OCI-LY7 (cell line): ENCODE measurements around the gene P2RY14. TPM values are rescaled to one million over a fixed set of nuclear protein-coding genes. Genes with fewer than 3 reads are reported as not detected.

Source experiments
- BruUV-seq: library from RNA; stranded (reverse); fragments of 400-500 nt; replicated peaks from 2 replicates; lab custom pipeline; 2021; lab: Mats Ljungman, UMichigan
- CTCF ChIA-PET: fragments of 300-600 bp; sonication (Branson Sonifier 250); formaldehyde crosslinking; loops from one replicate; lab custom pipeline; 2022; ENCODE audit warnings: antibody characterized with exemption; ENCODE audit not compliant: unreplicated experiment; lab: Charles Lee
- POLR2A ChIA-PET: fragments of 300-600 bp; sonication (Branson Sonifier 250); formaldehyde crosslinking; loops from one replicate; lab custom pipeline; 2022; ENCODE audit warnings: antibody characterized with exemption; lab: Charles Lee
- DNase-seq: peaks from one replicate; pipeline ENCODE4 v3.0.0-alpha.2; 2015; ENCODE audit warnings: low spot score
- H2AFZ ChIP-seq: fragments of 200-600 bp; sonication (generic), shearing (Covaris generic); 2 replicates; pipeline ENCODE4 v1.6.1; 2014; ENCODE audit warnings: mild to moderate bottlenecking, antibody characterized with exemption, low read length, moderate library complexity
- H3K27ac ChIP-seq: fragments of 200-600 bp; sonication (generic); 2 replicates; pipeline ENCODE4 v1.5.1; 2014; ENCODE audit warnings: mixed run types, low read depth, mild to moderate bottlenecking, moderate library complexity, low read length, inconsistent platforms; ENCODE audit not compliant: poor library complexity, severe bottlenecking
- H3K36me3 ChIP-seq: fragments of 200-600 bp; sonication (generic); 2 replicates; pipeline ENCODE4 v1.6.1; 2014; ENCODE audit warnings: mild to moderate bottlenecking, antibody characterized with exemption, low read length, moderate library complexity, mixed read lengths; ENCODE audit not compliant: insufficient read depth
- H3K4me1 ChIP-seq: fragments of 200-600 bp; sonication (generic); 2 replicates; pipeline ENCODE4 v1.5.1; 2014; ENCODE audit warnings: mild to moderate bottlenecking, low read length; ENCODE audit not compliant: insufficient read depth, poor library complexity, severe bottlenecking
- H3K4me2 ChIP-seq: fragments of 200-600 bp; sonication (generic); 2 replicates; pipeline ENCODE4 v1.6.1; 2014; ENCODE audit warnings: mild to moderate bottlenecking, low read length
- H3K4me3 ChIP-seq: fragments of 200-600 bp; sonication (generic); 2 replicates; pipeline ENCODE4 v1.5.1; 2014; ENCODE audit warnings: mild to moderate bottlenecking, low read depth, low read length; ENCODE audit not compliant: poor library complexity, severe bottlenecking
- H3K79me2 ChIP-seq: fragments of 200-600 bp; sonication (generic); 2 replicates; pipeline ENCODE4 v1.6.1; 2016; ENCODE audit warnings: low read depth, mild to moderate bottlenecking, low read length, moderate library complexity, mixed read lengths; ENCODE audit not compliant: insufficient read depth
- H3K9me2 ChIP-seq: fragments of 200-600 bp; sonication (generic); 2 replicates; pipeline ENCODE4 v1.6.1; 2016; ENCODE audit warnings: mild to moderate bottlenecking, low read length, mixed read lengths; ENCODE audit not compliant: insufficient read depth
- H3K9me3 ChIP-seq: fragments of 200-600 bp; sonication (generic); 2 replicates; pipeline ENCODE4 v1.6.1; 2014; ENCODE audit warnings: mild to moderate bottlenecking, mixed run types, low read length, mixed read lengths
- H4K20me1 ChIP-seq: fragments of 200-600 bp; sonication (generic); 2 replicates; pipeline ENCODE4 v1.6.1; 2014; ENCODE audit warnings: mild to moderate bottlenecking, antibody characterized with exemption, low read length, moderate library complexity, mixed read lengths; ENCODE audit not compliant: insufficient read depth
- CTCF ChIP-seq: fragments of 200-600 bp; sonication (generic); conservative IDR thresholded peaks from 2 replicates; pipeline ENCODE4 v1.5.1; 2014; ENCODE audit warnings: mild to moderate bottlenecking, antibody characterized with exemption, low read length, moderate library complexity, mixed read lengths
- EZH2phosphoT487 ChIP-seq: fragments of 200-600 bp; sonication (generic); IDR thresholded peaks from 2 replicates; pipeline ENCODE4 v1.6.1; 2018; ENCODE audit warnings: low read depth, borderline replicate concordance, mild to moderate bottlenecking, mixed run types, antibody characterized with exemption, low read length, moderate library complexity, mixed read lengths
- intact Hi-C: fragments of 100-400 bp; cut with micrococcal nuclease; formaldehyde crosslinking; loops from one replicate; pipeline ENCODE4 v1.10.0; 2022; ENCODE audit not compliant: unreplicated experiment
- total RNA-seq, 2 experiments: library from RNA; depleted of rRNA in 1 of 2; stranded (reverse); fragments of >200 nt in 1 of 2; shearing (Covaris generic) in 1 of 2; gene quantifications; 2 replicates each; pipeline ENCODE4 v1.2.3, GENCODE V29; 2014 to 2022

P2RY14 gene
- total RNA-seq, 2 experiments from 2014 or later = not detected

GRCh38 chr3:151197981-151198767, 80.2 kb downstream of the P2RY14 start:
- Histone ChIP-seq H3K27ac (no peak overlapping the region), H3K9me3 (no peaks in the 10 kb centered on the region), H3K4me1 (no peaks in the 10 kb centered on the region), H4K20me1 (no peaks in the 10 kb centered on the region), H3K4me3 (no peak overlapping the region), H3K4me2 (no peak overlapping the region), H3K36me3 (peaks cover 4% of the 10 kb centered on the region; the same call in 1 of the 2 replicates), H3K79me2 (no peaks in the 10 kb centered on the region), H2AFZ (no peak overlapping the region), H3K9me2 (no peaks in the 10 kb centered on the region)
- no TSS peak for BruUV-seq
- DNase-seq = no peak
- ChIA-PET POLR2A (interaction anchor here (0.5 to 1.4 kb wide), 3 partner anchors 9 to 268 kb away, joined by 3 to 7 read pairs (median 4); no protein-coding TSS in a partner anchor), CTCF (no interaction called here)
- TF ChIP-seq EZH2phosphoT487 (no peak), CTCF (no peak)
- intact Hi-C loops = no loop called here

DNA sequence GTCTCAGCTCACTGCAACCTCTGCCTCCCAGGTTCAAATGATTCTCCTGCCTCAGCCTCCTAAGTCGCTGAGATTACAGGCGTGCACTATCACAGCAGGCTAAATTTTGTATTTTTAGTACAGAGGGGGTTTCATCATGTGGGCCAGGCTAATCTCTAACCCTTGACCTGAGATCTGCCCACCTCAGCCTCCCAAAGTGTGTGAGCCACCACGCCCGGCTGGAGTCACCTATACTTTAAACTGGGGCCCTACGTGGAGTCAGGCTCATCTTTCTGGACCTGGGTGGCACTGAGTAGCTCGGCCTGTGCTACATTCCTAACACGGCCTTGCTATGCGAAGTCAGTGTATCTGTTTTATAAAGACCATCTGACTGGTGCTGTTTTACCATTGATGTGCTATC, 81.1 kb downstream of the P2RY14 start:
- H3K4me3 ChIP-seq = no peak overlapping the region
- no peak overlapping the region for H3K27ac ChIP-seq
- H3K9me3 ChIP-seq = no peaks in the 10 kb centered on the region
- BruUV-seq = no TSS peak
- H3K4me2 ChIP-seq = no peak overlapping the region
- POLR2A ChIA-PET = interaction anchor here (0.7 to 1.6 kb wide), 4 partner anchors 11 to 22 kb away, joined by 3 to 4 read pairs (median 4); no protein-coding TSS in a partner anchor
- H3K79me2 ChIP-seq = no peaks in the 10 kb centered on the region
- H3K4me1 ChIP-seq = no peaks in the 10 kb centered on the region
- H4K20me1 ChIP-seq = no peaks in the 10 kb centered on the region
- CTCF ChIA-PET = no interaction called here
- H3K36me3 ChIP-seq = peaks cover 4% of the 10 kb centered on the region; the same call in 1 of the 2 replicates
- DNase-seq = no peak
- TF ChIP-seq EZH2phosphoT487 (no peak), CTCF (no peak)
- no peak overlapping the region for H2AFZ ChIP-seq
- no peaks in the 10 kb centered on the region for H3K9me2 ChIP-seq
- intact Hi-C loops = no loop called here

DNA sequence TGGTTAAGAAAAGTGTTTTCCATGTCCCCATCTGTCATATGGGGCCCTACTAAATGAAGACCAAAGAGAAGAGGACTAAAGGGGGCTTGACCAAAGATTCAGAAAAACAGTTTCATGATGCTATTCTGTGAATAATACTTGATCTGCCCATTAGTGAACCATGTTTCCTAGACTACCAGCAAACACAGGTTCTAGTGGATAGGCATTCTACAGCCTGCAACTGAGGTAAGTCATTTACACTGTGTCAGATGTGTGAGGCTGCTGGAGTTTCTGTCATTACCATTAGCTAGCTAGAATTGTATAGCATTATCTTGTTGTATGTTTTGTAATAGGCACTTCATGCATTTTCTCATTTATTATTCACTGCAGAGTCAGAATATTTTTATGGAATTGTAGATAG, 81.9 kb downstream of the P2RY14 start:
- Histone ChIP-seq H3K36me3 (peaks cover 4% of the 10 kb centered on the region; the same call in 1 of the 2 replicates), H3K9me2 (no peaks in the 10 kb centered on the region), H3K79me2 (no peaks in the 10 kb centered on the region), H3K4me1 (no peaks in the 10 kb centered on the region), H3K27ac (no peak overlapping the region), H3K4me2 (no peak overlapping the region), H3K4me3 (no peak overlapping the region), H3K9me3 (no peaks in the 10 kb centered on the region), H4K20me1 (no peaks in the 10 kb centered on the region), H2AFZ (no peak overlapping the region)
- CTCF ChIA-PET = no interaction called here
- POLR2A ChIA-PET = interaction anchor here (0.6 to 1.6 kb wide), 7 partner anchors 11 to 164 kb away, joined by 3 to 8 read pairs (median 4); no protein-coding TSS in a partner anchor
- no TSS peak for BruUV-seq
- intact Hi-C loops = no loop called here
- no peak for DNase-seq
- no peak for TF ChIP-seq EZH2phosphoT487
- no peak for TF ChIP-seq CTCF
